Measurements from ENCODE around the gene LKAAEAR1.

- TF ChIP-seq POLR2A (IDR thresholded peaks at IDR 0.05): no peak
- TF ChIP-seq, protein P1, sequence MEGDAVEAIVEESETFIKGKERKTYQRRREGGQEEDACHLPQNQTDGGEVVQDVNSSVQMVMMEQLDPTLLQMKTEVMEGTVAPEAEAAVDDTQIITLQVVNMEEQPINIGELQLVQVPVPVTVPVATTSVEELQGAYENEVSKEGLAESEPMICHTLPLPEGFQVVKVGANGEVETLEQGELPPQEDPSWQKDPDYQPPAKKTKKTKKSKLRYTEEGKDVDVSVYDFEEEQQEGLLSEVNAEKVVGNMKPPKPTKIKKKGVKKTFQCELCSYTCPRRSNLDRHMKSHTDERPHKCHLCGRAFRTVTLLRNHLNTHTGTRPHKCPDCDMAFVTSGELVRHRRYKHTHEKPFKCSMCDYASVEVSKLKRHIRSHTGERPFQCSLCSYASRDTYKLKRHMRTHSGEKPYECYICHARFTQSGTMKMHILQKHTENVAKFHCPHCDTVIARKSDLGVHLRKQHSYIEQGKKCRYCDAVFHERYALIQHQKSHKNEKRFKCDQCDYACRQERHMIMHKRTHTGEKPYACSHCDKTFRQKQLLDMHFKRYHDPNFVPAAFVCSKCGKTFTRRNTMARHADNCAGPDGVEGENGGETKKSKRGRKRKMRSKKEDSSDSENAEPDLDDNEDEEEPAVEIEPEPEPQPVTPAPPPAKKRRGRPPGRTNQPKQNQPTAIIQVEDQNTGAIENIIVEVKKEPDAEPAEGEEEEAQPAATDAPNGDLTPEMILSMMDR (IDR thresholded peaks at IDR 0.05 in 4 of 5, conservative IDR thresholded peaks at IDR 0.05 in 1 of 5): no peak
Observed at GRCh38 chr20:64109831-64110391, 25.7 kb upstream of the LKAAEAR1 start.
